T-helper 2 cell treated with Interferon-gamma antibody and Interleukin-4, amounts not matched to agents 100 ng/mL and 5 ng/mL, for 36 hours (primary cell): ENCODE results near the gene SEMA3A. TPM values are rescaled to one million over a fixed set of nuclear protein-coding genes. Genes with fewer than 3 reads are reported as not detected.
"Not testable (repeated sequence)": the region's sequence is repeated elsewhere in the genome, so short reads cannot be mapped to it uniquely, and the experiment has no call there.

Source experiments
- intact Hi-C: fragments of 100-400 bp; cut with micrococcal nuclease; formaldehyde crosslinking; loops from one replicate; pipeline ENCODE4 v1.15.1; 2023
- total RNA-seq: library from RNA; stranded (reverse); gene quantifications from 2 replicates; pipeline ENCODE4 v1.2.3, GENCODE V29; 2022

The SEMA3A gene
- total RNA-seq, 1 donor from 2014 or later = 0.59 TPM

GRCh38 chr7:84157171-84157570, 37.4 kb downstream of the SEMA3A start:
- intact Hi-C loops = no loop called here

DNA sequence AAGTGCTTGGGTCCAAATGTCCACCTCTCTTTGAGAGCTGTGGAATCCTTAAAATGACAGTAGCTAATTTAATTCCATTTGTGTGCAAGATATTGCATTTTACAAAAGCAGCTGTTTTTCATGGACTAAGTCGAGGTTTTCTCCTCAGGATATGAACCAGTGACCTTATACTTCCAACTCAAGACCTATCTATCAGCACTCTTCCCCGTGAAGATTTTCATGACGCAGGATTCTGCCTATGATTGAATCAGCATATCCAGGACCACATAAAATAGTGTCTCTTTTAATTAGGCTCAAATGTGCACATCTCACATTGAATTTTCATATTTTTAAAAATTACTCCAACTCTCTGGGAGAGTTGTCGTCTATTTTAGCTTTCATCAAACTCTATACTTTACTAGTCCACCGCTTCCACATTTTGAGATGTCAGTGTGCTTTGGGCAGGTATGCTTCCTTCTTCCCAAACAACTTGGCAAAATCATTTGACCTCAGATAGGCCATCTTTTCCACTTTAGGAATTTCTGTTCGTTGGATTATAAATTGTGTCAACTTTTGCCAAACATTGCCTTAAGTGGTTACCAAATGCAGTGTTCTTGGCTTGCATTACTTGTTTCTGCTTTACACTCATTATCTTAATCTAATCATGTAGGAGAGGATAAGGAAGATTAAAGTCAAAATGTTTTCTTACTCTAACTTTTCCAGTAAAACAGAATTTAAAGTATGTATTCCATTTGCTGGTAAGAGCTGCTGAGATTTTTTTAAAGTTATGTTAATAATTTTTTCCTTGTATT, 39.4 kb downstream of the SEMA3A start:
- intact Hi-C loops = no loop called here

- intact Hi-C loops = no loop called here
Observed at GRCh38 chr7:84152995-84153394, 41.6 kb downstream of the SEMA3A start.

DNA sequence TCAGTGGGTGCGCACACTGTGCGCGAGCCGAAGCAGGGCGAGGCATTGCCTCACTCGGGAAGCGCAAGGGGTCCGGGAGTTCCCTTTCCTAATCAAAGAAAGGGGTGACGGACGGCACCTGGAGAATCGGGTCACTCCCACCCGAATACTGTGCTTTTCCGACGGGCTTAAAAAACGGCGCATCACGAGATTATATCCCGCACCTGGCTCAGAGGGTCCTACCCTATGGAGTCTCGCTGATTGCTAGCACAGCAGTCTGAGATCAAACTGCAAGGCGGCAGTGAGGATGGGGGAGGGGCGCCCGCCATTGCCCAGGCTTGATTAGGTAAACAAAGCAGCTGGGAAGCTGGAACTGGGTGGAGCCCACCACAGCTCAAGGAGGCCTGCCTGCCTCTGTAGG, 44.2 kb downstream of the SEMA3A start:
- intact Hi-C loops = not testable (repeated sequence)

- intact Hi-C loops = no loop called here
Observed at GRCh38 chr7:84149573-84149972, 45.0 kb downstream of the SEMA3A start.

- intact Hi-C loops = no loop called here
Observed at GRCh38 chr7:84145892-84146291, 48.7 kb downstream of the SEMA3A start.

- intact Hi-C loops = no loop called here
Observed at GRCh38 chr7:84144935-84145334, 49.7 kb downstream of the SEMA3A start.

DNA sequence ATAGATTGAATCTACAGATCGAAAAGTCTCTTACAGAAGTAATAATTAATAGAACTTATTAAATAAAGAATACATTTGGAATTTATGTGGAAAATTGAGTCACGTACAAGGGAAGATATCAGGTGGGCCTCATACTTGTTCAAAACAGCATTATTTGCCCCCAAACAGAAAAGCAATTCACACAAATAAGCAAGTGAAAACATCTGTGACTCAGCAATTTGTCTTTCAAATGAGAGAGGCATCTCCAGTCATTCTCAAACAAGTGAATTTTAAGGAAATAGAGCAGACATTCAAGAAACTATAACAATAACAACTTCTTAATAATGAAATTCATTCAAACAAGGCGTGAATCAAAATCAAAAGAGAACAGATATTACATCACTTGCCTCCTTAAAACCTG, 50.1 kb downstream of the SEMA3A start:
- intact Hi-C loops = no loop called here

DNA sequence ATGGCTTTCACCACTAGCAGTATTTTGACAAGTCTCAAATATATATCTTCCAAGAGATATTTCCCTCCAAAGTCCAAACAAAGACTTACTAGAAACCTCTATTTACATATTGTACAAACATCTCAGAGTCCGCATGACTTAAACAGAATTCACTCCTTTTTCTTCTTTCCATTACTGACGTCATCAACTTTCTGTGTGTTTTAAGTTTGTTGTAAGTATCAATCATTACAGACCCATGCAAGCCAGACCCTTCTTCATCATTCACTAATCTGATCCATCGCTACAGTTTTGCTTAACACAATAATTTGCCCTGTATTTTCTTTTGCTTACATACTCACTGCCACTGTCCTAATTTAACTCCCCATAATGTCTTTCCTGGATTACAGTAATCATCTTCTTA, 51.9 kb downstream of the SEMA3A start:
- intact Hi-C loops = no loop called here

DNA sequence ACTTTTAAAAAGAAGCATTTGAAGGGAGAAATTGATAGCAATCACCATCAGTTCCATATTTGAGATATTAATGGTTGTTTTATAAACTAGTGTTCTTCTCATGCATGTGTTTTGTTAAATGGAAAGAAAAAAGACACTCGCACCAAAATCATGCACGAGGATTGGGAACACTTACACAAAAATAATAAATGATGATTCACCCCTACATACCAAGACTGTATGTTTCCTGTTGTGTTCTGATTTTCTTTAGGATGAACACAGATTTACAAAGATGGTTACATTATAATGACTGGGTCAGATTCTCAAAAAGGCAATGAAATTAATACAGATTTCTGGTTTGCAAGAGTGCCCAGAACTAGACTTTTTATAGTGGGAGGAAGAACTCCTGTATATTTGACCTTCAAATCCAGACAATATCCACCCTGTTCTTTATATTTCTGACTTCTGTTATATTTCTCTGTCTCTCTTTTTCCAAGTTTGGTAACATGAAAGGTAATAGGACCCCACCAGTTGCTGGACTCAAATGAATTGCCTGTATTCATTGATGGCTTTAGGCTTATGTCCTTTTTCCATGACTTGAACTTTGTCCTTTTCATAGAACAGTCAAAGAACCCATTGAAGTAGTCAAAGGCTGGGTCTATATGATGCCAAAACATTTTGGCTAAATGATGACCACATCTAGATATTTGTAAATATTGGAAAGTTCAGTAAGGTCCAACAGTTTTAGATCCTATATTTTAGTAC, 54.4 kb downstream of the SEMA3A start:
- intact Hi-C loops = no loop called here

DNA sequence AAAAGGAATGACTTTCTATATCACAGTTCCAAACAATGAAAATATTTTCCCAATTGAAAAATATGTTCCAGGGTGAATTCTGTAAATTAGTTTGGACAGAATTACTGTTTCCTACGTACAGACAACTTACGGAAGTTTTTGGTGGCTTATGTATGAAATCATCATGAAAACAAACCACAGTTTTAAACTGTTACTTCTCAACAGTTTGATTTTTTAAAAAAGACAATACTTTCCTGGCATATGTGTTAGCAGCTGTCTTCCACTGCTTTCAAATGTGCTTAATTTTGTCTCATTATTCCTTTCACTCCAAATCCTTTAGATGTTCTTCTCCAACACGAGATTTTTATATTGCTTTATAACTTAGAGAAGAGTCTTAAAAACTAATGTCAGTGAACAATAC, 56.2 kb downstream of the SEMA3A start:
- intact Hi-C loops = no loop called here

DNA sequence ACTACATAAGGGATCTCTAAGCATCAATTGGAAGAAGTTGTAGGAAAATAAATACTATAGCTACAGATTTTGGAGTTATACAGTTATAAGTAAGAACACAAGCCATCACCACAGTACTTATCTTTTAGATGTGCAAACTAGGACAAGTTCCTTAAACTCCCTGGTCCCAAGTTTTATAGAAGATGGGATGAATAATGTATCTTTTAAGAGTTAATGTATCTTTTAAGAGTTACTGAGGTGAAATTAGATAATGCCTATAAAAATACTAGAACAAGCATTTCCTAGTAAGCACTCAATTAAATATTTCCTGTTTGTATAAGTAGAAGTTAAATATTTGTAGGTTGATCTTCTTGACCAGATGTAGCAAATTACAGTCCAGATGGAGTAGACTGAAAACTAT, 56.8 kb downstream of the SEMA3A start:
- intact Hi-C loops = no loop called here

- intact Hi-C loops = no loop called here
Observed at GRCh38 chr7:84136809-84137208, 57.8 kb downstream of the SEMA3A start.

DNA sequence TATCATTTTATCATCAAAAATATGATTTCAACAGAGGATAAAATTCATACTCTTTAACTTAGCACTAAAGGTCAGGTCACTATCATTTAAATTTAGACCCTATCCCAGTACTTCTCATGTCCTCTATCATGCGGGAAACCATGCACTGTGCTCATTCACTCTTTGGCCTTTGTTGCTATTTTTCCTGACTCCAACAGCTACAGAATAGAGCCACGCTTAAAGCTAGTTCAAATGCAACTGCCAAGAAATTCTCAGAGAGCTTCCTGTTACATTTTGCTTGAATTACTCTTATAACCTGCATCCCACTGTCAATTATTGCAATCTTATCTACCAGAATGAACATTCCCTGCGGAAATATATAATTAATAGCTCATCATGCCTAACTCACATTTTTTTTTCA, 58.3 kb downstream of the SEMA3A start:
- intact Hi-C loops = no loop called here

GRCh38 chr7:84134169-84134568, 60.4 kb downstream of the SEMA3A start:
- intact Hi-C loops = no loop called here

DNA sequence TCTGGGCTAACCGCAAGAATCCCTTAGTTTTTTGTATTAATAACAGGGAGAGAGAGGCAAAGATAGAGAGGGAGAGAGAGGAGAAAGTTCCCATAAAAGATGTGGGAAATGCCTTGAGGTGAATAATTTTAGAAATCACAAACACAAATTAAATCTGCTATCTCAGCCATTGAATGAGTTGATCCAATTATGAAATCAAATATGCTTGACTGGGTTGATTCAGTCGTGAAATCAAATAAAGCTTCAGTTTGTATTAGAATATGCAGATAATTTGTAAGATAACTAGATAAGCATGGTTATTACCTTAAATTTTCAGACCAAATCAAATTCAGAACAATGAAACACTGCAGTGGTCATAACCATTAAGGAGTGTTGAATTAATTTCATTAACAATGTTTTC, 68.9 kb downstream of the SEMA3A start:
- intact Hi-C loops = no loop called here

GRCh38 chr7:84123965-84124547, 70.5 kb downstream of the SEMA3A start:
- intact Hi-C loops = no loop called here

DNA sequence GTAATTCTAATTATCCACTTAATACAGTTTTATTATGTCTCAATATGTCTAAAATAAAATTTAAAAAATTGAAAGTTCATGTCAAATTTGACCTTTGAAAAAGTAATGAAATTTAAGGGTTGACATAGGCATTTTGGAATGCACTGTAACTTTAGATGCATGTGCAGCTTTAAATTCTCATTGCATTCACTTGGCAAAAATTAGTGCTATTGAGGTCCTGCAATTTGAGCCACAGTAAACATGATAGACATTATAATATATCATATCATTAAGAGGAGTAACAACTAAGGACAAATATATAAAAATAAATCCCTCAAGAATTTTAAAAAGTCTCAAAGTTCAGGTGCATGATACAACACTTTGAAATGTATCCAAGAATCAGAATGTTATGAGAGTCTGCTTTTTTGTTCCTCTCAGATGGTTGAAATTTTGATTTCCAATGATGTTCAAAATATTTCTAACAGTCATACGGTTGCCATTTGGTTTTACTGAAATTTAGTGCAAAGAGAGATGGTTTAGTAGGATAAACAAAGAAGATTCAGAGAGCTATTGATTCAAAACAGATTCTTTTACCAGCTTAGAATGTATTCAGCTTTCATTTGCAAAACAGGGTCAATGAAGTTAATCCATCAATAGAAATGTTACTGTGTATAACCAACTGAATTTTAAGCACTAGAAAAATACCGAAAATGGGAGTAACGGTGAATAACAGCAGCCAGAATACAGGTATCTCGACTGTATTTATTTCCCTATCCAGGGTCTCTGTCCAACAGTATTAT, 71.8 kb downstream of the SEMA3A start:
- intact Hi-C loops = no loop called here

GRCh38 chr7:84117304-84117703, 77.3 kb downstream of the SEMA3A start:
- intact Hi-C loops = no loop called here

GRCh38 chr7:84113906-84114850, 80.4 kb downstream of the SEMA3A start:
- intact Hi-C loops = no loop called here

DNA sequence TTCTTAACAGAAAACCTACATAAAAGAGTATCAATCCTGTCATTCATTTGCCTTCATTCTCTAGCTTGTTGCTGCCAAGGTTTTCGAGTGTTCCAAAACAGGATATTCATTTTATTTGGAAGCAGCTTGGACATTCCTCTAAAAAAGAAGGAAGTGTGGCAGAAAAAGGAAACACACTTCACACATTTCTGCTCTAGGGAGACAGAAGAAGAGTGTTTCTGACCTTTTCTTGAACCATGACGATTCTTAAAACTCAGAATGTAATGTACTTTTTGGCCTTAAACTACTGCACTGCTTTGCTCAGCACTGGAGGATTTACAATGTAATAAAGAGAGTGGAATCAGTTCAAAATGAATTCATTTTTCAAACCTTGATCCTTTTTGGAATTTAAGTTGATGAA, 81.3 kb downstream of the SEMA3A start:
- intact Hi-C loops = no loop called here
